ENCODE results near the gene CPAMD8. TPM values are rescaled to one million over a fixed set of nuclear protein-coding genes. Genes with fewer than 3 reads are reported as not detected.

The CPAMD8 gene
- total RNA-seq, 1 donor = 0.18 TPM

DNA sequence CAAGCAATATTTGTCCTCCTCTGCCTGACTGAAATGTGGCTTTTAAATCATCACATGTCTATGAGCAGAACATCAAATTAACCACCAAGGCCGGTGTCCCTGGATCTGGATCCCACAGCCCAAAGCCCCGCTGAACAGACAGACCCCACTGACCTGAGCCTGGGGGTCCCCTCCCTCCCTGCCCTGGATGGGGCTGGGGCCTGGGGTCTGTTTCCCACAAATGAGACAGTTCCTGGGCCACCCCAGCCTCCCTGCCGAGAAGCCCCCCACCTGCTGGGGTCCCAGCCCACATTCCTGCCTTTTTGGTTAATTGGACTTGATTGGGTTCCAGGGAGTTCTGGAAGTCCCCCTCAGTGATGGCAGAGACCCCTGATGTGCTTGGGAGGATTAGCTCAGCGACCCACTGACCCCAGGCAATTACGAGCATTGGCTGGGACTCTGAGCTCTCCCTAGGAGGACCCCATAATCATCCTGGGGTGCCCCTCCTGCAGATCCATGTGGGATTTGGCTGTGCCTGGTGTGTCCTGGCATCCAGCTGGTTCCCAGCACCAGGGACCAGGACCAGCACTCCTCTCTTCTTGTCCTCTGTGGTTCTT, 19.4 kb upstream of the CPAMD8 start:
- no peak overlapping the region for H3K4me3 ChIP-seq (ENCODE audit: low read depth, low read length)
- TF ChIP-seq, protein P1, sequence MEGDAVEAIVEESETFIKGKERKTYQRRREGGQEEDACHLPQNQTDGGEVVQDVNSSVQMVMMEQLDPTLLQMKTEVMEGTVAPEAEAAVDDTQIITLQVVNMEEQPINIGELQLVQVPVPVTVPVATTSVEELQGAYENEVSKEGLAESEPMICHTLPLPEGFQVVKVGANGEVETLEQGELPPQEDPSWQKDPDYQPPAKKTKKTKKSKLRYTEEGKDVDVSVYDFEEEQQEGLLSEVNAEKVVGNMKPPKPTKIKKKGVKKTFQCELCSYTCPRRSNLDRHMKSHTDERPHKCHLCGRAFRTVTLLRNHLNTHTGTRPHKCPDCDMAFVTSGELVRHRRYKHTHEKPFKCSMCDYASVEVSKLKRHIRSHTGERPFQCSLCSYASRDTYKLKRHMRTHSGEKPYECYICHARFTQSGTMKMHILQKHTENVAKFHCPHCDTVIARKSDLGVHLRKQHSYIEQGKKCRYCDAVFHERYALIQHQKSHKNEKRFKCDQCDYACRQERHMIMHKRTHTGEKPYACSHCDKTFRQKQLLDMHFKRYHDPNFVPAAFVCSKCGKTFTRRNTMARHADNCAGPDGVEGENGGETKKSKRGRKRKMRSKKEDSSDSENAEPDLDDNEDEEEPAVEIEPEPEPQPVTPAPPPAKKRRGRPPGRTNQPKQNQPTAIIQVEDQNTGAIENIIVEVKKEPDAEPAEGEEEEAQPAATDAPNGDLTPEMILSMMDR (IDR thresholded peaks at IDR 0.05; ENCODE audit: insufficient read depth, low read length) = no peak
- DNase-seq (ENCODE audit: low read depth) = no peak

DNA sequence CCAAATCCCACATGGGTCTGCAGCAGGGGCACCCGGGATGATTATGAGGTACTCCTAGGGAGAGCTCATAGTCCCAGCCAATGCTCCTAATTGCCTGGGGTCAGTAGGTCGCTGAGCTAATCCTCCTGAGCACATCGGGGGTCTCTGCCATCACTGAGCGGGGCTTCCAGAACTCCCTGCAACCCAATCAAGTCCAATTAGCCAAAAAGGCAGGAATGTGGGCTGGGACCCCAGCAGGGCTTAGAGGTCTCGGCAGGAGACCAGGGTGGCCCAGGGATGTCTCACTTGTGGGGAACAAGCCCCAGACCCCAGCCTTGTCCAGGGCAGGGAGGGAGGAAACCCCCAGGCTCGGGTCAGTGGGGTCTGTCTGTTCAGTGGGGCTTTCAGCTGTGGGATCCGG, 17.1 kb upstream of the CPAMD8 start:
- TF ChIP-seq, protein P1 (IDR thresholded peaks at IDR 0.05; ENCODE audit: insufficient read depth, low read length) = no peak
- no peak overlapping the region for H3K4me3 ChIP-seq (ENCODE audit: low read depth, low read length)
- DNase-seq (ENCODE audit: low read depth) = no peak

DNA sequence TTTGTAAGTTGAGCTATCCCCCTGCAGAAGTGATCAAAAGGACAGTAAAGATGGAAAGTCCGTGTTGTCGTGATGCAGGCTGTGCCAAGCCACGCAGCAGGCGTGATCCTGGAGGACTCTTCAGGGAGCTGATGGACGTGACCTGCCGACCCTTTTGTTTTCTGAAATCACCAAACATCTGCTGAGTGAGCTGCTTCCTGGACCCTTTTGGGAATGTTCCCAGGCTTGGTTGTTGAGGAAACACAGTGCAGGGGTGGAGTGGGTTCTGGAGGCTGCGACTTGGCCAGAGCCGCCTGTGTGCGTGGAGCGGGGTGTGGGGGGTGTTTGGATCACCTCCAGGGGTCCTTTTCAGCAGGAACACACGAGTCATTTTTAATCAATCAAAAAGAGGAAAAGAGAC, 15.4 kb upstream of the CPAMD8 start:
- TF ChIP-seq, protein P1 (IDR thresholded peaks at IDR 0.05; ENCODE audit: insufficient read depth, low read length) = no peak
- peak; percentile 66 for DNase-seq (ENCODE audit: low read depth)
- H3K4me3 ChIP-seq (ENCODE audit: low read depth, low read length) = no peak overlapping the region

DNA sequence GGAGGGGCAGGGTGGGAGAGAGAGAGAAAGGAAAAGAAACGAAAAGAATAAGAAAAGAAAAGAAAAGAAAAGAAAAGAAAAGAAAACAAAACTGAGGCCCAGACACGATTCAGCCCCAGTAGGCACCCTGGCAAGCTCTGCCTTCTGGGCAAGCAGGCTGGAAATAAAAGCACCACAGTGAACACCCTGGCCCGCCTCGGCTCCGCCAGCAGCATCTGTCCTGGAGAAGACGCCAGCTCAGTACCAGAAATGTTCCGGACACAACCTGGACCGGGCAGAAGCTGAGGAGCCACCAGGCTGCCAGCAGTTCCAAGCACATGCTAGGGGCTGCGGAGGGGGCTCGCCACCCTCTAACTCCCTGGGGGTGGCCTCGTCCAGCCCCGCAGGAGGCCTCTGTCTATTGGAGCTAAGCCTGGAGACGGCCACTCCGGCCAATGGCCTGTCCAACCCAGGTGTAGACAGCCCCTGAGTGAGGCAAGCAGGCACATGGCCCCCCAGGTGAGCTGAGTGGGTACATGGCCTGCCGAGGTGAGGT, 11.4 kb upstream of the CPAMD8 start:
- TF ChIP-seq, protein P1 (IDR thresholded peaks at IDR 0.05; ENCODE audit: insufficient read depth, low read length) = no peak
- no peak overlapping the region for H3K4me3 ChIP-seq (ENCODE audit: low read depth, low read length)
- DNase-seq (ENCODE audit: low read depth) = no peak

DNA sequence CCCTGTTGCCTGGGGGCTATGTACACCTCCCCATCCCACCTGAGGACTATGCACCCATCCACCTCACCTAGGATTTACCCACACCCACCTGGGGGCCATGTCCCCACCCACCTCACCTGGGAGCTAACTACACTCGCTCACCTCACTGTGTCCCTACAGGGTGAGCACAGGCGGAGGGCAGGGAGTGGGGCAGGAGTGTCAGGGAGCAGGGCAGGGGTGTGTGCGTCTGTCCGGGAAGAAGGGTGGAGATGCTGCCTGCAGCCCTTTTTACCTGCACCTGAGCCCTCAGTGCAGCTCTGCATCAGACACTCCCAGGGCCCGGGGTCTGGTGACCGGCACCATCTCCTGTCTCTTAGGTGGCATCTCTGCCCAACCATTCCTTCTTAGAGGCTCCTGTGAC, 10.6 kb upstream of the CPAMD8 start:
- no peak for DNase-seq (ENCODE audit: low read depth)
- TF ChIP-seq, protein P1 (IDR thresholded peaks at IDR 0.05; ENCODE audit: insufficient read depth, low read length) = no peak
- H3K4me3 ChIP-seq (ENCODE audit: low read depth, low read length) = no peak overlapping the region

DNA sequence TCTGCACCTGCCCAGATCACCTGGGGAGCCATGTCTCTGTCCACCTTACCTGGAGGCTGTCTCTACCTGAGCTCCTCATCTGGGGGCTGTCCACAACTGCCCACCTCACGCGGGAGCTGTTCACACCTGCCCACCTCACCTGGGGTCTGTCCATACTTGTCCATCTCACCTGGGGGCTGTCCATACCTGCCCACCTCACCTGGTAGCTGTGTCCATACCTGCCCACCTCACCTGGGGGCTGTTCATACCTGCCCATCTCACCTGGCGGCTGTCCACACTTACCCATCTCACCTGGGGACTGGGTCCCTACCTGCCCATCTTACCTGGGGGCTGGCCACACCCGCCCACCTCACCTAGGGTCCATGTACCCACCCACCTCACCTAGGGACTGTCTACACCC, 10.0 kb upstream of the CPAMD8 start:
- no peak overlapping the region for H3K4me3 ChIP-seq (ENCODE audit: low read depth, low read length)
- TF ChIP-seq, protein P1 (IDR thresholded peaks at IDR 0.05; ENCODE audit: insufficient read depth, low read length) = no peak
- DNase-seq (ENCODE audit: low read depth) = no peak
